ENCODE measurements around the gene TOP1.

GRCh38 chr20:41072190-41072863 is 43.7 kb downstream of the TOP1 start:
- TF ChIP-seq CTCF (tag by site-specific recombination; IDR thresholded peaks at IDR 0.05) (no peak), ZBTB7A (tag by site-specific recombination; IDR thresholded peaks at IDR 0.05; ENCODE audit: low read depth) (no peak), ZNF530 (tag by site-specific recombination; IDR thresholded peaks at IDR 0.05; ENCODE audit: low read depth) (no peak), PBX3 (CRISPR knock-in tag; IDR thresholded peaks at IDR 0.05) (no peak), ZNF529 (tag by site-specific recombination; IDR thresholded peaks at IDR 0.05; ENCODE audit: insufficient replicate concordance) (no peak), ZFP37 (tag by site-specific recombination; IDR thresholded peaks at IDR 0.05) (no peak), REST (tag by site-specific recombination; IDR thresholded peaks at IDR 0.05) (no peak), ZNF629 (tag by site-specific recombination; IDR thresholded peaks at IDR 0.05) (no peak), EGR2 (tag by site-specific recombination; IDR thresholded peaks at IDR 0.05; ENCODE audit: low read depth) (no peak)

Measured in HEK293 (cell line).